T-helper 1 cell (primary cell): ENCODE results near the gene CWC22.
"Not testable (repeated sequence)": the region's sequence is repeated elsewhere in the genome, so short reads cannot be mapped to it uniquely, and the experiment has no call there.

Experiments used
- DNase-seq, 5 donors: peaks; one replicate each; pipeline ENCODE4 v3.0.0-alpha.2; 2012 to 2020
- total RNA-seq, 4 donors: gene quantifications; one replicate each; lab custom pipeline; 2026; lab: John Stamatoyannopoulos, UW

Gene CWC22
- total RNA-seq = 26.7 to 44.2 (median 42.5) reads per million in 4 donors

GRCh38 chr2:180006781-180007579, at the start of gene CWC22:
Gene CWC22 (minus strand): TSS chr2:180007297. CDS start chr2:179993341, 13,956 bp downstream.
- DNase-seq = peak; percentile 63 to 92 (median 80)

- DNase-seq = no peak
Measured at GRCh38 chr2:180056367-180057118, 49.4 kb upstream of the CWC22 start.

GRCh38 chr2:180054576-180054975, 47.5 kb upstream of the CWC22 start:
- not testable (repeated sequence) for DNase-seq

GRCh38 chr2:180050246-180050645, 43.1 kb upstream of the CWC22 start:
- DNase-seq = no peak

GRCh38 chr2:180048251-180048650, 41.2 kb upstream of the CWC22 start:
- DNase-seq = no peak

GRCh38 chr2:180046776-180047175, 39.7 kb upstream of the CWC22 start:
- DNase-seq = no peak

GRCh38 chr2:180046202-180046601, 39.1 kb upstream of the CWC22 start:
- no peak for DNase-seq

GRCh38 chr2:180040146-180040925, 33.2 kb upstream of the CWC22 start:
- no peak for DNase-seq

- no peak for DNase-seq
Measured at GRCh38 chr2:180038997-180039396, 31.9 kb upstream of the CWC22 start.

- no peak for DNase-seq
Measured at GRCh38 chr2:180033993-180034894, 27.1 kb upstream of the CWC22 start.

GRCh38 chr2:180029575-180029974, 22.5 kb upstream of the CWC22 start:
- DNase-seq = no peak

- no peak for DNase-seq
Measured at GRCh38 chr2:180021850-180022249, 14.8 kb upstream of the CWC22 start.

- DNase-seq = no peak
Measured at GRCh38 chr2:180017784-180018183, 10.7 kb upstream of the CWC22 start.

- DNase-seq = no peak
Measured at GRCh38 chr2:180016937-180017336, 9.8 kb upstream of the CWC22 start.

- no peak for DNase-seq
Measured at GRCh38 chr2:180015951-180016709, 9.0 kb upstream of the CWC22 start.

GRCh38 chr2:180012523-180012922, 5.4 kb upstream of the CWC22 start:
- DNase-seq = no peak

- DNase-seq = no peak
Measured at GRCh38 chr2:180010701-180011100, 3.6 kb upstream of the CWC22 start.

- DNase-seq = no peak
Measured at GRCh38 chr2:180006231-180006630, 866 bp downstream of the CWC22 start.

GRCh38 chr2:180005465-180005864, 1.6 kb downstream of the CWC22 start:
- DNase-seq = not testable (repeated sequence)

GRCh38 chr2:180004731-180005130, 2.4 kb downstream of the CWC22 start:
- no peak for DNase-seq

- no peak for DNase-seq
Measured at GRCh38 chr2:180003559-180003958, 3.5 kb downstream of the CWC22 start.
